ENCODE data around the gene TNP2. TPM values are rescaled to one million over a fixed set of nuclear protein-coding genes. Genes with fewer than 3 reads are reported as not detected.
A peak's percentile ranks its signal among the peaks of the same experiment; 100 is the strongest.

Gene TNP2
- total and polyA plus RNA-seq, 9 of the 15 experiments (the other 6 are each of a cell fraction or from before 2014, with no cell fraction given): not detected

DNA sequence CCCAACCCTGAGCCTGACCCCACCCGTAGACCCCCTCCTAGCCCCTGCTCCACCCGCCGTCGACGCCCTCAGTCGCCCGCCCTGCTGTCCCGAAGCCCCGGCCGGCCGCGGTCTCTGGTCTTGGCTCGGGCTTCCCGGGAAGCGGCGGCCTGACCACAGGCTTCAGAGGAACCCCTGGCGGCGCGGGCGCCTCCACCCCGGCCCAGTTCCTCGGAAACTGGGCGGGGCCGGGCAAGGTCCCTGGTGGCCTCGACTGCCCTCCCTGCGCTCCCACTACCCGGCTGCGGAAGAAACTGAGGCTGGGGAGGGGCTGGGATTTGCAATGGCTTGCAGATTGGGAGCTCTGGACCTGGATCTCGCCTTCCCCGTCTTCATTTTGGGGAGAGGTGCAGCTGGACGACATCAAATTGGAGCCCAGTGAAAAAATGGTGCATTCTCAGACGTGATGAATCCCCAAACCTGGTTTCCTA lies 12.4 kb downstream of the TNP2 start (continued):
- TF ChIP-seq ZBTB11 (CRISPR knock-in tag; IDR thresholded peaks at IDR 0.05) (no peak), BRD9 (IDR thresholded peaks at IDR 0.05; ENCODE audit: low read depth, partially characterized antibody) (no peak), ZNF282 (CRISPR knock-in tag; IDR thresholded peaks at IDR 0.05) (0 out of 2 replicates have a peak, but pooled peaks have one; percentile 30), MYC (IDR thresholded peaks at IDR 0.05; ENCODE audit: low read depth, low read length) (peak; percentile 2; the same call in 1 of the 2 replicates), MYC (CRISPR knock-in tag; IDR thresholded peaks at IDR 0.05; ENCODE audit: borderline replicate concordance, low read depth) (no peak)
- TF ChIP-seq, protein P1, sequence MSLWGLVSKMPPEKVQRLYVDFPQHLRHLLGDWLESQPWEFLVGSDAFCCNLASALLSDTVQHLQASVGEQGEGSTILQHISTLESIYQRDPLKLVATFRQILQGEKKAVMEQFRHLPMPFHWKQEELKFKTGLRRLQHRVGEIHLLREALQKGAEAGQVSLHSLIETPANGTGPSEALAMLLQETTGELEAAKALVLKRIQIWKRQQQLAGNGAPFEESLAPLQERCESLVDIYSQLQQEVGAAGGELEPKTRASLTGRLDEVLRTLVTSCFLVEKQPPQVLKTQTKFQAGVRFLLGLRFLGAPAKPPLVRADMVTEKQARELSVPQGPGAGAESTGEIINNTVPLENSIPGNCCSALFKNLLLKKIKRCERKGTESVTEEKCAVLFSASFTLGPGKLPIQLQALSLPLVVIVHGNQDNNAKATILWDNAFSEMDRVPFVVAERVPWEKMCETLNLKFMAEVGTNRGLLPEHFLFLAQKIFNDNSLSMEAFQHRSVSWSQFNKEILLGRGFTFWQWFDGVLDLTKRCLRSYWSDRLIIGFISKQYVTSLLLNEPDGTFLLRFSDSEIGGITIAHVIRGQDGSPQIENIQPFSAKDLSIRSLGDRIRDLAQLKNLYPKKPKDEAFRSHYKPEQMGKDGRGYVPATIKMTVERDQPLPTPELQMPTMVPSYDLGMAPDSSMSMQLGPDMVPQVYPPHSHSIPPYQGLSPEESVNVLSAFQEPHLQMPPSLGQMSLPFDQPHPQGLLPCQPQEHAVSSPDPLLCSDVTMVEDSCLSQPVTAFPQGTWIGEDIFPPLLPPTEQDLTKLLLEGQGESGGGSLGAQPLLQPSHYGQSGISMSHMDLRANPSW (CRISPR knock-in tag; IDR thresholded peaks at IDR 0.05): no peak
- TF ChIP-seq, protein P2, sequence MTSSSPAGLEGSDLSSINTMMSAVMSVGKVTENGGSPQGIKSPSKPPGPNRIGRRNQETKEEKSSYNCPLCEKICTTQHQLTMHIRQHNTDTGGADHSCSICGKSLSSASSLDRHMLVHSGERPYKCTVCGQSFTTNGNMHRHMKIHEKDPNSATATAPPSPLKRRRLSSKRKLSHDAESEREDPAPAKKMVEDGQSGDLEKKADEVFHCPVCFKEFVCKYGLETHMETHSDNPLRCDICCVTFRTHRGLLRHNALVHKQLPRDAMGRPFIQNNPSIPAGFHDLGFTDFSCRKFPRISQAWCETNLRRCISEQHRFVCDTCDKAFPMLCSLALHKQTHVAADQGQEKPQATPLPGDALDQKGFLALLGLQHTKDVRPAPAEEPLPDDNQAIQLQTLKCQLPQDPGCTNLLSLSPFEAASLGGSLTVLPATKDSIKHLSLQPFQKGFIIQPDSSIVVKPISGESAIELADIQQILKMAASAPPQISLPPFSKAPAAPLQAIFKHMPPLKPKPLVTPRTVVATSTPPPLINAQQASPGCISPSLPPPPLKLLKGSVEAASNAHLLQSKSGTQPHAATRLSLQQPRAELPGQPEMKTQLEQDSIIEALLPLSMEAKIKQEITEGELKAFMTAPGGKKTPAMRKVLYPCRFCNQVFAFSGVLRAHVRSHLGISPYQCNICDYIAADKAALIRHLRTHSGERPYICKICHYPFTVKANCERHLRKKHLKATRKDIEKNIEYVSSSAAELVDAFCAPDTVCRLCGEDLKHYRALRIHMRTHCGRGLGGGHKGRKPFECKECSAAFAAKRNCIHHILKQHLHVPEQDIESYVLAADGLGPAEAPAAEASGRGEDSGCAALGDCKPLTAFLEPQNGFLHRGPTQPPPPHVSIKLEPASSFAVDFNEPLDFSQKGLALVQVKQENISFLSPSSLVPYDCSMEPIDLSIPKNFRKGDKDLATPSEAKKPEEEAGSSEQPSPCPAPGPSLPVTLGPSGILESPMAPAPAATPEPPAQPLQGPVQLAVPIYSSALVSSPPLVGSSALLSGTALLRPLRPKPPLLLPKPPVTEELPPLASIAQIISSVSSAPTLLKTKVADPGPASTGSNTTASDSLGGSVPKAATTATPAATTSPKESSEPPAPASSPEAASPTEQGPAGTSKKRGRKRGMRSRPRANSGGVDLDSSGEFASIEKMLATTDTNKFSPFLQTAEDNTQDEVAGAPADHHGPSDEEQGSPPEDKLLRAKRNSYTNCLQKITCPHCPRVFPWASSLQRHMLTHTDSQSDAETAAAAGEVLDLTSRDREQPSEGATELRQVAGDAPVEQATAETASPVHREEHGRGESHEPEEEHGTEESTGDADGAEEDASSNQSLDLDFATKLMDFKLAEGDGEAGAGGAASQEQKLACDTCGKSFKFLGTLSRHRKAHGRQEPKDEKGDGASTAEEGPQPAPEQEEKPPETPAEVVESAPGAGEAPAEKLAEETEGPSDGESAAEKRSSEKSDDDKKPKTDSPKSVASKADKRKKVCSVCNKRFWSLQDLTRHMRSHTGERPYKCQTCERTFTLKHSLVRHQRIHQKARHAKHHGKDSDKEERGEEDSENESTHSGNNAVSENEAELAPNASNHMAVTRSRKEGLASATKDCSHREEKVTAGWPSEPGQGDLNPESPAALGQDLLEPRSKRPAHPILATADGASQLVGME (CRISPR knock-in tag; IDR thresholded peaks at IDR 0.05): no peak
- TF ChIP-seq, protein P3, sequence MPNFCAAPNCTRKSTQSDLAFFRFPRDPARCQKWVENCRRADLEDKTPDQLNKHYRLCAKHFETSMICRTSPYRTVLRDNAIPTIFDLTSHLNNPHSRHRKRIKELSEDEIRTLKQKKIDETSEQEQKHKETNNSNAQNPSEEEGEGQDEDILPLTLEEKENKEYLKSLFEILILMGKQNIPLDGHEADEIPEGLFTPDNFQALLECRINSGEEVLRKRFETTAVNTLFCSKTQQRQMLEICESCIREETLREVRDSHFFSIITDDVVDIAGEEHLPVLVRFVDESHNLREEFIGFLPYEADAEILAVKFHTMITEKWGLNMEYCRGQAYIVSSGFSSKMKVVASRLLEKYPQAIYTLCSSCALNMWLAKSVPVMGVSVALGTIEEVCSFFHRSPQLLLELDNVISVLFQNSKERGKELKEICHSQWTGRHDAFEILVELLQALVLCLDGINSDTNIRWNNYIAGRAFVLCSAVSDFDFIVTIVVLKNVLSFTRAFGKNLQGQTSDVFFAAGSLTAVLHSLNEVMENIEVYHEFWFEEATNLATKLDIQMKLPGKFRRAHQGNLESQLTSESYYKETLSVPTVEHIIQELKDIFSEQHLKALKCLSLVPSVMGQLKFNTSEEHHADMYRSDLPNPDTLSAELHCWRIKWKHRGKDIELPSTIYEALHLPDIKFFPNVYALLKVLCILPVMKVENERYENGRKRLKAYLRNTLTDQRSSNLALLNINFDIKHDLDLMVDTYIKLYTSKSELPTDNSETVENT (CRISPR knock-in tag; IDR thresholded peaks at IDR 0.05): 0 out of 2 replicates have a peak, but pooled peaks have one; percentile 20

Data from K562 (cell line).